GM18870 (cell line): ENCODE results near the gene CDIP1.

Experiments
- ATAC-seq: cut with Tn5 transposase; IDR thresholded peaks from one replicate; pipeline ENCODE4 v1.9.1; 2021; ENCODE audit warnings: moderate library complexity; ENCODE audit not compliant: unreplicated experiment

Gene CDIP1

GRCh38 chr16:4494746-4495490, 43.7 kb downstream of the CDIP1 start:
- ATAC-seq: no peak

GRCh38 chr16:4491898-4492297, 46.7 kb downstream of the CDIP1 start:
- ATAC-seq: no peak

- no peak for ATAC-seq
Measured at GRCh38 chr16:4489030-4489429, 49.5 kb downstream of the CDIP1 start.

- no peak for ATAC-seq
Measured at GRCh38 chr16:4488499-4488967, 50.0 kb downstream of the CDIP1 start.

- ATAC-seq: no peak
Measured at GRCh38 chr16:4487955-4488498, 50.5 kb downstream of the CDIP1 start.

GRCh38 chr16:4486126-4486893, 52.3 kb downstream of the CDIP1 start:
- no peak for ATAC-seq

- ATAC-seq: no peak
Measured at GRCh38 chr16:4481963-4482362, 56.6 kb downstream of the CDIP1 start.

- no peak for ATAC-seq
Measured at GRCh38 chr16:4481526-4481925, 57.0 kb downstream of the CDIP1 start.

GRCh38 chr16:4477966-4478365, 60.6 kb downstream of the CDIP1 start:
- ATAC-seq: no peak

GRCh38 chr16:4475880-4476788, 62.4 kb downstream of the CDIP1 start, which contains the start of gene HMOX2:
Gene HMOX2 (plus strand): TSS chr16:4476398. CDS start chr16:4505525, 29,127 bp downstream.
- ATAC-seq: peak; percentile 66

GRCh38 chr16:4474192-4474961, 64.2 kb downstream of the CDIP1 start, which contains the start of gene NMRAL1:
Gene NMRAL1 (minus strand): TSS chr16:4474625. CDS start chr16:4474132, 493 bp downstream.
- no peak for ATAC-seq

- ATAC-seq: no peak
Measured at GRCh38 chr16:4472880-4473279, 65.7 kb downstream of the CDIP1 start.

- ATAC-seq: no peak
Measured at GRCh38 chr16:4471869-4472268, 66.7 kb downstream of the CDIP1 start.

- ATAC-seq: no peak
Measured at GRCh38 chr16:4468972-4469371, 69.6 kb downstream of the CDIP1 start.

- ATAC-seq: no peak
Measured at GRCh38 chr16:4467916-4468315, 70.7 kb downstream of the CDIP1 start.

GRCh38 chr16:4465977-4466779, 72.4 kb downstream of the CDIP1 start:
- no peak for ATAC-seq

- no peak for ATAC-seq
Measured at GRCh38 chr16:4463522-4464163, 74.9 kb downstream of the CDIP1 start.

GRCh38 chr16:4461250-4462085, 77.1 kb downstream of the CDIP1 start:
- ATAC-seq: no peak
